Suprapubic skin (tissue), 4 donors: ENCODE measurements around the gene TNIK. TPM values are rescaled to one million over a fixed set of nuclear protein-coding genes. Genes with fewer than 3 reads are reported as not detected.

Source experiments
- DNase-seq, 2 donors: peaks; one replicate each; pipeline ENCODE4 v3.0.0-alpha.2; 2019; ENCODE audit warnings: low spot score in 2 of 2
- H3K27ac ChIP-seq: fragments of 200-600 bp; sonication (generic); one replicate; pipeline ENCODE4 v1.5.1; 2019
- H3K27me3 ChIP-seq: fragments of 200-600 bp; sonication (generic); one replicate; pipeline ENCODE4 v1.5.1; 2019
- H3K36me3 ChIP-seq: fragments of 200-600 bp; sonication (generic); one replicate; pipeline ENCODE4 v1.5.1; 2019
- H3K4me1 ChIP-seq: fragments of 200-600 bp; sonication (generic); one replicate; pipeline ENCODE4 v1.5.1; 2019
- H3K4me3 ChIP-seq: fragments of 200-600 bp; sonication (generic); one replicate; pipeline ENCODE4 v1.5.1; 2019; ENCODE audit warnings: mild to moderate bottlenecking
- H3K9me3 ChIP-seq: fragments of 200-600 bp; sonication (generic); one replicate; pipeline ENCODE4 v1.5.1; 2019
- EP300 ChIP-seq: sonication (generic); formaldehyde crosslinking; IDR thresholded peaks from one replicate; pipeline ENCODE4 v1.6.1; 2017; ENCODE audit warnings: antibody characterized with exemption
- POLR2A ChIP-seq, 2 donors: fragments of 450-650 bp; IDR thresholded peaks; one replicate each; pipeline ENCODE4 v1.6.1; 2017; ENCODE audit warnings: antibody characterized with exemption in 2 of 2, mild to moderate bottlenecking in 2 of 2, moderate library complexity in 2 of 2
- POLR2AphosphoS5 ChIP-seq, 3 donors: sonication (generic); formaldehyde crosslinking; IDR thresholded peaks; one replicate each; pipeline ENCODE4 v1.6.1; 2017; ENCODE audit warnings: antibody characterized with exemption in 3 of 3
- WGBS: methylation state at CpG from one replicate; pipeline ENCODE4 v1.1.5; 2018; 5-methylcytosine and 5-hydroxymethylcytosine counted together
- total RNA-seq, 4 donors: library from RNA; depleted of rRNA; stranded (reverse); fragments of >200 nt; gene quantifications; one replicate each; pipeline ENCODE4 v1.1.0, GENCODE V29; 2016
- TF ChIP-seq, protein P1 (sequence below), 2 donors: fragments of 200-600 bp in 1 of 2; fragments of 450-650 bp in 1 of 2; sonication (generic) in 1 of 2; IDR thresholded peaks; one replicate each; pipeline ENCODE4 v1.5.1; 2016 to 2019; ENCODE audit warnings: antibody characterized with exemption in 2 of 2, mild to moderate bottlenecking in 1 of 2, moderate library complexity in 1 of 2

Gene TNIK
- total RNA-seq, 4 donors from 2014 or later: 2.0 to 4.3 (median 3.1) TPM

DNA sequence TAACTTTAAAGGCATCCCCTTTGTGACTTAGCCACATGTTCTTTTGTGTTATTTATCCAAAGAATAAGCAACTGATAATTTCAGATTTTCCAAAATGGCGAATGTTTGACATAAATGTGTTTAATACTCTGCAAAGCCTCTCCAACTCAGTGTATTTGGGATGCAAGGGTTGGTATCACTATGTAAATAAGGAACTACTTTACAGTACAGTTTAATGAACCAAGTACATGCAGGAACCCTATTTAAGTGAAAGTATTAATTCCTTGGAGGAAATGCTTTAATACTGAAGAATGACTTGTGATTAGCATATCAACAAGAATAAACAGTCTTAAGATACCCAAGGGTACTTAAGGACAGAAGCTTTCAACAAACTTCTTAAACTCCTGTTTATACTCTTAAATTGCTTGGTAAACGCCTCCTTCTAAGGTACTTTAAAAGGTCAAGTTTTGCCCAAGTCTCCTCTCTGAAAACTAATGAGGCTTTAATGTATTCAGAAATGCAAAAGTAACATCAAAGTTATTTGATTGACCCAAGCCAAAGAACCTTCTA, 107.7 kb downstream of the TNIK start:
- no peaks in the 10 kb centered on the region for H3K36me3 ChIP-seq
- peaks cover 15% of the 10 kb centered on the region for H3K4me1 ChIP-seq
- no peaks in the 10 kb centered on the region for H3K9me3 ChIP-seq
- TF ChIP-seq EP300 (no peak), POLR2A (IDR thresholded peaks at IDR 0.05) (no peak), POLR2AphosphoS5 (IDR thresholded peaks at IDR 0.05) (no peak)
- TF ChIP-seq, protein P1, sequence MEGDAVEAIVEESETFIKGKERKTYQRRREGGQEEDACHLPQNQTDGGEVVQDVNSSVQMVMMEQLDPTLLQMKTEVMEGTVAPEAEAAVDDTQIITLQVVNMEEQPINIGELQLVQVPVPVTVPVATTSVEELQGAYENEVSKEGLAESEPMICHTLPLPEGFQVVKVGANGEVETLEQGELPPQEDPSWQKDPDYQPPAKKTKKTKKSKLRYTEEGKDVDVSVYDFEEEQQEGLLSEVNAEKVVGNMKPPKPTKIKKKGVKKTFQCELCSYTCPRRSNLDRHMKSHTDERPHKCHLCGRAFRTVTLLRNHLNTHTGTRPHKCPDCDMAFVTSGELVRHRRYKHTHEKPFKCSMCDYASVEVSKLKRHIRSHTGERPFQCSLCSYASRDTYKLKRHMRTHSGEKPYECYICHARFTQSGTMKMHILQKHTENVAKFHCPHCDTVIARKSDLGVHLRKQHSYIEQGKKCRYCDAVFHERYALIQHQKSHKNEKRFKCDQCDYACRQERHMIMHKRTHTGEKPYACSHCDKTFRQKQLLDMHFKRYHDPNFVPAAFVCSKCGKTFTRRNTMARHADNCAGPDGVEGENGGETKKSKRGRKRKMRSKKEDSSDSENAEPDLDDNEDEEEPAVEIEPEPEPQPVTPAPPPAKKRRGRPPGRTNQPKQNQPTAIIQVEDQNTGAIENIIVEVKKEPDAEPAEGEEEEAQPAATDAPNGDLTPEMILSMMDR (IDR thresholded peaks at IDR 0.05): no peak
- no peak overlapping the region for H3K27ac ChIP-seq
- WGBS: 96% methylated on average over 2 of the region's 2 CpGs
- DNase-seq: no peak
- H3K27me3 ChIP-seq: no peaks in the 10 kb centered on the region
- H3K4me3 ChIP-seq: no peak overlapping the region

DNA sequence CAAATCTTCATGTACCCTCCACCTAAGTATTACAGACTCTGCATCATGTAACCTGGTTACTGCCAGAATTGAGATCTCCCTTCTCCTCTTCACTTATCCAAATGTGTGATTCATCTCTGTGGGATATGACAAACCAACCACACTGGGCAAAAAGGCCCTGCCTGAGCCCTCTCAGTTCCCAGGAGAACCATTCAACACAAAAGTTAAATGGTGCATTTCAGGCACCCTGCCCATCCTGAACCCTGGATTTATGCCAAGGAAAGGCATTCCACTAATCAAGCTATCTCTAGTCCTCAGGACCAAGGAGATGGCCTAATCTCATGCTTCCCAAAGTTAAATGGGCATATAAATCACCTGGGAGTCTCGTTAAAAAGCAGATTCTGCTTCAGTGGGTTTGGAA, 108.5 kb downstream of the TNIK start:
- DNase-seq: no peak
- Histone ChIP-seq H3K27me3 (no peaks in the 10 kb centered on the region), H3K36me3 (no peaks in the 10 kb centered on the region), H3K4me3 (no peak overlapping the region), H3K27ac (no peak overlapping the region), H3K9me3 (no peaks in the 10 kb centered on the region), H3K4me1 (peaks cover 23% of the 10 kb centered on the region)
- 80% methylated on average over 1 of the region's 1 CpG for WGBS
- TF ChIP-seq, protein P1 (IDR thresholded peaks at IDR 0.05): no peak
- TF ChIP-seq POLR2AphosphoS5 (IDR thresholded peaks at IDR 0.05): no peak
- TF ChIP-seq POLR2A (IDR thresholded peaks at IDR 0.05): no peak
- no peak for TF ChIP-seq EP300

DNA sequence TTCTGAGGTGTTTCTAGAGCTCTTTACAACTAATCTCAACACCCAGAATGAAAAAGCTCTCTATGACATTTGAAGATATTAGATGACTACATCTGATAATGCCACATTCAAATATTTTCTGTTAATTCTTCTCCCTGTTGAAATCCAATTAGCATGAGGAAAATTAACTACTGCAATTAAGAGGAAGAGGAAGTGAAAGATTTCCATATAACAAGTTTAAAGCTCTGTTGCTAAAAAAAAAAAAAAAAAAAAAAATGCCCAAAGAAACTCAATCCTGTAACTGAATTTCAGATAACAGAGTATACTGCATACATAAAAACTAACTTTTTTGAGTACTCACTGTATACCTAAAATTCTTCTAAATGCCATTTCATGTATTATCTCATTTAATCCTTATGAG, 109.8 kb downstream of the TNIK start:
- Histone ChIP-seq H3K4me1 (peaks cover 26% of the 10 kb centered on the region), H3K27me3 (no peaks in the 10 kb centered on the region), H3K36me3 (no peaks in the 10 kb centered on the region), H3K4me3 (no peak overlapping the region), H3K9me3 (no peaks in the 10 kb centered on the region), H3K27ac (no peak overlapping the region)
- TF ChIP-seq, protein P1 (IDR thresholded peaks at IDR 0.05): no peak
- TF ChIP-seq POLR2AphosphoS5 (IDR thresholded peaks at IDR 0.05): no peak
- no peak for TF ChIP-seq POLR2A (IDR thresholded peaks at IDR 0.05)
- TF ChIP-seq EP300: no peak
- no peak for DNase-seq

DNA sequence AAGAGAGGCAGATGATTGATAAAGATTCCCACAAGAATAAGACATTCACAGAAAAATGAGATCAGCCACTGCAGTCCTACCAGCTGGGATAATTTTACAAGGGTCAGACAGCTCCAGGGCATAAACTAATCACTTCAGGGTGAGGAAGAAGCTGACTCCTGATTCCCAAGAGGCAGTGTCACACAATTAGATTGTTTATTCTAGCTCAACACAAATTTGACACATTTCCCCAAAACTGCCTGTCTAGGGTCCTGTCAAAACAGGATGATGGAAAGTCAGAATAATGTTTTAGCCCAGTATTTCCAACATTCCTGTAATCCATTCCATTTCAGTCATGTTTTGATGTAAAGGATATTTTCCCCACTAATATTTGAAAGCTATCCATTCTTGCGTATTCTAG, 110.8 kb downstream of the TNIK start:
- TF ChIP-seq EP300: no peak
- TF ChIP-seq, protein P1 (IDR thresholded peaks at IDR 0.05): no peak
- TF ChIP-seq POLR2AphosphoS5 (IDR thresholded peaks at IDR 0.05): no peak
- TF ChIP-seq POLR2A (IDR thresholded peaks at IDR 0.05): no peak
- H3K27ac ChIP-seq: no peak overlapping the region
- H3K4me3 ChIP-seq: no peak overlapping the region
- 97% methylated on average over 1 of the region's 1 CpG for WGBS
- peaks cover 26% of the 10 kb centered on the region for H3K4me1 ChIP-seq
- no peak for DNase-seq
- no peaks in the 10 kb centered on the region for H3K9me3 ChIP-seq
- H3K36me3 ChIP-seq: no peaks in the 10 kb centered on the region
- no peaks in the 10 kb centered on the region for H3K27me3 ChIP-seq

DNA sequence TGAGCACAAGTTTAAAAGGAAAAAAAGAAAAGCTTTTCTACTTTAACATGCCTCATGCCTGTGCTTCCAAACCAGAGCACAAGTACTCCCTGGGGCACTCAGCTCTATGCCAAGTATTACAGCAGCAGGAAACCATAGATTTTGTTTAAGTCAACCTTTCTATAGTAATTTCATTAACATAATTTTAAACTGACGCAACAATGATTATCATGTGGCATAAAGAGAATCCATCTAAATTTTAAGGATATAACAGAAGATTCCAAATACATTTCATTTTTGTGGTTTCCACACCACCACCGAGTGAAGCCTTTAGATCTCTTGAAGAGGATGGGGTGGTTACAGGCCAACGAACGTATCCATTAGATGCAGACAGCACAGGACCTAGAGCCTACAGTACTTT, 112.1 kb downstream of the TNIK start:
- Histone ChIP-seq H3K27ac (peak overlapping the region; percentile 19), H3K36me3 (no peaks in the 10 kb centered on the region), H3K9me3 (no peaks in the 10 kb centered on the region), H3K27me3 (no peaks in the 10 kb centered on the region), H3K4me1 (peaks cover 23% of the 10 kb centered on the region), H3K4me3 (no peak overlapping the region)
- TF ChIP-seq POLR2A (IDR thresholded peaks at IDR 0.05): no peak
- TF ChIP-seq, protein P1 (IDR thresholded peaks at IDR 0.05): no peak
- no peak for TF ChIP-seq POLR2AphosphoS5 (IDR thresholded peaks at IDR 0.05)
- no peak for TF ChIP-seq EP300
- DNase-seq: no peak
- 59% methylated on average over 4 of the region's 4 CpGs for WGBS
